A673 (cell line): ENCODE measurements around the gene STX1B.

Experiments used
- CTCF ChIP-seq: fragments of 300-800, 200-600 bp; sonication (generic); conservative IDR thresholded peaks from 2 replicates; pipeline ENCODE4 v1.5.1; 2017; ENCODE audit warnings: low read depth, mild to moderate bottlenecking, antibody characterized with exemption, low read length, moderate library complexity, mixed read lengths
- EZH2 ChIP-seq: fragments of 200-600 bp; sonication (generic); IDR thresholded peaks from 2 replicates; pipeline ENCODE4 v1.6.1; 2017; ENCODE audit warnings: borderline replicate concordance, low read depth, mild to moderate bottlenecking, mixed read lengths, antibody characterized with exemption, low read length; ENCODE audit not compliant: poor library complexity, severe bottlenecking

GRCh38 chr16:30947859-30948666 lies 62.4 kb downstream of the STX1B start:
- TF ChIP-seq CTCF: no peak
- no peak for TF ChIP-seq EZH2
